ENCODE measurements around the gene TUBGCP3.
"Not testable (repeated sequence)": the region's sequence is repeated elsewhere in the genome, so short reads cannot be mapped to it uniquely, and the experiment has no call there.

The TUBGCP3 gene, protein sequence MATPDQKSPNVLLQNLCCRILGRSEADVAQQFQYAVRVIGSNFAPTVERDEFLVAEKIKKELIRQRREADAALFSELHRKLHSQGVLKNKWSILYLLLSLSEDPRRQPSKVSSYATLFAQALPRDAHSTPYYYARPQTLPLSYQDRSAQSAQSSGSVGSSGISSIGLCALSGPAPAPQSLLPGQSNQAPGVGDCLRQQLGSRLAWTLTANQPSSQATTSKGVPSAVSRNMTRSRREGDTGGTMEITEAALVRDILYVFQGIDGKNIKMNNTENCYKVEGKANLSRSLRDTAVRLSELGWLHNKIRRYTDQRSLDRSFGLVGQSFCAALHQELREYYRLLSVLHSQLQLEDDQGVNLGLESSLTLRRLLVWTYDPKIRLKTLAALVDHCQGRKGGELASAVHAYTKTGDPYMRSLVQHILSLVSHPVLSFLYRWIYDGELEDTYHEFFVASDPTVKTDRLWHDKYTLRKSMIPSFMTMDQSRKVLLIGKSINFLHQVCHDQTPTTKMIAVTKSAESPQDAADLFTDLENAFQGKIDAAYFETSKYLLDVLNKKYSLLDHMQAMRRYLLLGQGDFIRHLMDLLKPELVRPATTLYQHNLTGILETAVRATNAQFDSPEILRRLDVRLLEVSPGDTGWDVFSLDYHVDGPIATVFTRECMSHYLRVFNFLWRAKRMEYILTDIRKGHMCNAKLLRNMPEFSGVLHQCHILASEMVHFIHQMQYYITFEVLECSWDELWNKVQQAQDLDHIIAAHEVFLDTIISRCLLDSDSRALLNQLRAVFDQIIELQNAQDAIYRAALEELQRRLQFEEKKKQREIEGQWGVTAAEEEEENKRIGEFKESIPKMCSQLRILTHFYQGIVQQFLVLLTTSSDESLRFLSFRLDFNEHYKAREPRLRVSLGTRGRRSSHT

DNA sequence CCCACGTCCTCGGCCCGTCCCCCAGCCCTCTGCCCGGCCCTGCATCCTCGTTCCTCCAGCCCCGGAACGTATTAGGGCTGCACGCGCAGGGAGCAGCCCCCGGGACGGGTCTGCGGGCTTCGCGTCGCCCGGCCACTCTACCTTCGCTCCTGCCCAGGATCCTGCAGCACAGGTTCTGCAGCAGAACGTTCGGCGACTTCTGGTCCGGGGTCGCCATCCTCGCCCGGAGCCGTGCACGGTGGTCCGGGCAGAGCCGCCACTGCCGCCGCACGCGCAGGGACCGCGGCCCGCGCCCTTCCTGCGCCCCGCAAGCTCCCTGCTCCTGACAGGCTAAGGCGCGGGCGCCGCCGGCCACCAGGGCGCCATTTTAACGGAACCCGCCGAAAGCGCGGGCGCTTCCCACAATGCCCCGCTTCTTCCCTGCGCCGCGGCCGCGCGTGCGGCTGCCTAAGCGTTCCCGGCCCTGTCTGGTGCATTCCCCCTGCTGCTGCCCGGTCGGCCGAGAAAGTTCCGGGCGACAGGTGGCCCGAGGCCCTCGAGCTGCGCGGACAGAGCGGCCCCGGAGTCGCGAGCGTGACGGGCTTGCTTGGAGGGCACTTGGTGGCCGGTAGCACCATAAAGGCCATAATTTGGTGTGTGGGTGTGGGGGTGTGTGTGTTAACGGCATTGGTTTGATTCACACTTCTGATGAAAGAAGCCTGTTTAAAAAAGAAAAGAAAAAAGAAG is at the start of gene TUBGCP3:
Gene TUBGCP3, minus strand, starts transcription at position 390 of the 726 bp plus-strand sequence. Its CDS starts 173 bp downstream, at position 217.
- DNase-seq (ENCODE audit: low read depth) = peak; percentile 64

DNA sequence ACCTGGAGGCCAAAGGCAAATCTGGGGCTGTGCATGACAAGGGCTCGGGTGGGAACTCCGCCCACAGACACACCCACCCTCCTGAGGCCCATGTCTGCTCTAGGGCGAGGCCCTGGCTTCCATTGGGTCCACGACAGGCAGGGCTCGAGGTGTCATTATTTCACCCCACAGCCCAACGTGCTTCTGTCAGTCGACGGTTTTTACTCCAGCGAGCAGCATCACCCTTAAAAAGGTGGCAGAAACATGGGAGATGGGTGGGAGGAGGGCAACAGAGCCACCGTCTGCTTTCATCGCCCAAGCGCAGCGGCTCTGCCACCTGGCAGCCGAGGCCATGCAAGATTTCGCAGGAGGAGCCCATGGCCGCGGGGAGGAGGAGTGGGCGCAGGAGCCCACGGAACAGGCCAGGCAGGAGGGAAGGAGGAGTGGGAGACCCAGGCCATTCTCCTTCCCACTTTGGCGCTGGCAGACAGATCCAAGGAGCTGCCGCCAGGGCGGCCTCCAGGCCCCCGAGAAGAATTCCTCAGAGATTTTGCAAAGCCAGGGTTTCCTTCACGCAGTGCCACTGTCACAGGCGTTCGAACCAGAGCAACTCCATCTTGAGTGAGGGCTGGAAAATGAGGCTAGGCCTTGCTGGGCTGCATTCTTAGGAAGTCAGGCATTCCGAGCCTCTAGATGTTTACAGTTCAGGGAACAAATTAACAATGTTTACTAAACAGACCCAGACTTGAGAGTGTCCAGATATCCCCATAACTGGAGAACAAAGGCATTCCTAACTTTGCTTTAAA is 49.3 kb upstream of the TUBGCP3 start:
- no peak for DNase-seq (ENCODE audit: low read depth)

DNA sequence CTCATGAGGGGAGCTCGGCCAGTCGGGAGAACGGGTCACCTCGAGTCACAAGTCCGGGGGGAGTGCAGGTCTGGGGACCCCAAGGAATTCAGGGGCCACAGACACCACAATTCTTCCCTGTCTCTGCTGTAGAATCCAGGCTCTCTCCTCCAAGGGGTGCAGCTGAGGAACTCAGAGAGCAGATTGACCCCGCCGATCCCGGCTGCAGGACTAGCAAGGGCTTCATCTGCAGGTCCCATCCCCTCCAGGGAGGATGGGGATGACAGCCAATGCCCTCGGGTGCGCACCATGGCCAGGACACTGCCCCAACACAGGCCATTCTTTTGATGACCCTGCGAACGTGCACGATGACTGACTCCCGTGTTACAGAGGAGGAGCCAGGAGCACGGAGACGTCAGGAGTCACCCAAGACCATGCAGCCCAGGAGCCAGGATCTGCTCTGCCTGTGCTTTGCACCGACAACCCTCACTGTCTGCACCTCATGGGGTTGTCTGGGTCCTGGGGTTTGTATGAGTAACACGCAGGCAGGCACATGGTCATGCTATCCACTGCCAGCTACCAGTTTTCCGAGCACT is 48.5 kb upstream of the TUBGCP3 start:
- DNase-seq (ENCODE audit: low read depth) = no peak

DNA sequence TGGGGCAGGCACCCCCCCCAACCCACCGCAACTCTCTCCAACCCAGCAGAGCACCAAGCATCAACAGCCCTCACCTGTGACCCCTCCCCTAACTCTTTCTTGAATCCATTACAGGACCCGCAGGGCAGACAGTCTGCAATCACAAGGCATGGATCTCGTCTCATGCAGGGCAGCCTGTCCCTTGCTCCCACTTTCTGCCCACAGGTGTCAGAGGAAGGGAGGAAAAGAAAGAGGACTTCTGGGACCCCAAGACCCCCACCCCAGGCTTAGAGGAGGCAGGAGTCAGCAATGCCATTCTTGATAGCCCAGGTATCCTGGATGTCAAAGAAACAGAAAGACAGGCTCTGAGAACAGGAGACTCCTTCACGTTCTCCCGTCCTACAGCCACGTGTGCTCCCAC is 47.4 kb upstream of the TUBGCP3 start:
- DNase-seq (ENCODE audit: low read depth) = no peak

DNA sequence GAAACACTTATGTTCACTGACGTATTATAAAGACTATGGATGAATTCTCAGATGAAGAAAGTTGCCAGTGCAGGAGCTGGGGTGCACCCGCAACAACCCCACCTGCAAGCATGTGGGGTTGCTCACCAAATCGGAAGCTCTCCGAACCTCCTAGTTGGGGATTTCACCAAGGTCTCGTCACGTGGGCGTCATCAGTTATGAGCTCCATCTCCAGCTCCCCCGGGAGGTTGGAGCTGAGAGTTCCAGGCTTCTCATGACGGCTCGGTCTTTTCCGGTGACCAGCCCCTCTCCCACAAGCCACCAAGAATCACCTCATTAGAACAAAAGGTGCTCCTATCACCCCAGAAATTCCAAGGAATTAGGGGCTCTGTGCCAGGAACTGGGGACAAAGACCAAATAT is 46.1 kb upstream of the TUBGCP3 start:
- no peak for DNase-seq (ENCODE audit: low read depth)

DNA sequence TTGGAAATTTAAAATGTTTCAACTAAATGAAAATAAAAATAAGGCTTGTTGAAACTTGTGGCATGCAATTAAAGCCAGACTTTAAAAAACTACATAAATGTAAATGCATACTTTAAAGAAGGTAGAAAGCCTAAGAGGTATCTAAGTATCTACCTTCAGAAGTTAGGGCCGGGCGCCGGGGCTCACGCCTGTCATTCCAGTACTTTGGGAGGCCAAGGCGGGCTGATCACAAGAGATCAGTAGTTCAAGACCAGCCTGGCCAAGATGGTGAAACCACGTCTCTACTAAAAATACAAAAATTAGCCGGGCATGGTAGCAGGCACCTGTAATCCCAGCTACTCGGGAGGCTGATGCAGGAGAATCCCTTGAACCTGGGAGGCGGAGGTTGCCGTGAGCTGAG is 42.3 kb upstream of the TUBGCP3 start:
- DNase-seq (ENCODE audit: low read depth) = not testable (repeated sequence)

DNA sequence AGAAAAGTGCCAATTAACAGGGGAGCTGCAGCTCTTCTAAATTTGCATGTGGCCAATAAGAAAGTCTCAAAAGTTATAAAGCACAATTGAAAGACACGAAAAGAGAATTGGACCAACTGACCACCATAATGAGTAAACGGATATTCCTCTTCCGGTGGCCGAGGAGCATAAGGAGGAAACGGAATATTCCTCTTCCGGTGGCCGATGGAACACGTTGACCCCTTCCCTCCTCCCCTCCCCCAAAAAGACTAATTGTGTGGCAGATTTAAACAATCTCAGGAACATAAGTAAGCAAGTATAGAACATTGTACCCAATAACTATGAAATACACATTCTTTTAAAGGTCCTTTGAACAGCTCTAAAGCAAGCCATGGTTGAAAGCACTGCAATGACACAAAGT is 41.2 kb upstream of the TUBGCP3 start:
- no peak for DNase-seq (ENCODE audit: low read depth)

DNA sequence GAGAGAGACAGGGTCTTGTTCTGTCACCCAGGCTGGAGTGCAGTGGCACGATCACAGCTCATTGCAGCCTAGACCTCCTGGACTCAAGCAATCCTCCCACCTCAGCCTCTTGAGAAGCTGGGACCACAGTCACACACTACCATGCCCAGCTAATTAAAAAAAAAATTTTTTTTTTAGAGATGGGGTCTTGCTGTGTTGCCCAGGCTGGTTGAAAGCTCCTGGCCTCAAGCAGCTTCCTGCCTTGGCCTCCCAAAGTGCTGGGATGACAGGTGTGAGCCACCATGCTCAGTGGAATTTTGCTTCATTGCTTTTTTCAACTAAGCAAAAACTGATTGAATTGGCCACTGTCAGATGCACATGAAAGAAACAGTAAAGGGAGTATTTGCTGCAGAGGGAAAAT is 39.7 kb upstream of the TUBGCP3 start:
- not testable (repeated sequence) for DNase-seq (ENCODE audit: low read depth)

DNA sequence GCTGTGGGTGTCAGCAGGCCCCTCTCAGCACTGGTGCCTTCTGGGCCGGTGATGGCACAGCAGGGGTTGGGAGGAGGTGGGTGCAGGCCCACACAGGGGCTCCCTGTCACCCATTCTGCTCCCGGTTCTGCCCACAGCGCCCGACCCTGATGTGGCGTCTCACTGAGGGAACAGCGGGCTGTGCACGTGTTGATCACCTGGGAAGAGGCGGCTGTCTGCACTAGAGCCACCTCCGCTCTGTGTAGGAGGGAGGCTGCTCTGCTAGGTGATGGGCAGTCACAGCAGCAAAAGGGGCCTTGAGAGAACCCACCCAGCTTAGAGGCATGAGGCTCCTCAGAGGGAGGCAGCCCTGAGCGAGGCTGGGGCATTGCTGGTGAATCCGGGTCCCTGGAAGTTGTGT is 39.2 kb upstream of the TUBGCP3 start:
- no peak for DNase-seq (ENCODE audit: low read depth)

DNA sequence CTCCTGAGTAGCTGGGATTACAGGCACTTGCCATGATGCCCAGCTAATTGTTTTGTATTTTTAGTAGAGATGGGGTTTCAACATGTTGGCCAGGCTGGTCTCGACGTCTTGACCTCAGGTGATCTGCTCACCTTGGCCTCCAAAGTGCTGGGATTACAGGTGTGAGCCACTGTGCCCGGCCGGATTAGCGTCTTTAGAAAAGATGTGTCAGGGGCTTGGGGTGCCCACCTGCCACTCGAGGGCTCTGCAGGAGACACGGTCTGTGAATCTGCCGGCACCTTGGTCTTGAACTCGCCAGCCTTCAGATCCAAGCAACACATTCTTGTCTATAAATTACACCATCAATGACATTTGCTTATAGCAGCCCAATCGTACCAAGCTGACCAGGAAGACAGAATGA is 38.8 kb upstream of the TUBGCP3 start:
- DNase-seq (ENCODE audit: low read depth) = no peak

DNA sequence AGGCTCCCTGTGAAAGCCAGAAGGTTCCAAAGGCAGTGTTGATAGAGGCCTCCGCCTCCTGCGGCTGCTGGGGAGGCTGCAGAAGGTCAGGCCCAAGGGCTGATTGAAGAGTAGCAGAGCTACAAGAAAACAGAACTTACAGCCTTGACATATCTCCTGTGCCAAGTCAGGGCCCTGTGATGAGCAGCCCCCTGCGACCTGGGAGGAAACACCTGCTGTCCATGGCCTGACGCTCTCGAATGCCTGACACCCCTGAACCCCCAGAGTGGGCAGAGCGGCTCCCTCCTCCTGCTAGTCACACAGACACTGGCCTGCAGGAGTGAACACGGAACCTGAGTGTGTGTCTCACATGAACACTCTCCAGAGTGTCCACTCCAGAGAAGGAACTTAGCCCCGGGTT is 38.2 kb upstream of the TUBGCP3 start:
- DNase-seq (ENCODE audit: low read depth) = no peak

DNA sequence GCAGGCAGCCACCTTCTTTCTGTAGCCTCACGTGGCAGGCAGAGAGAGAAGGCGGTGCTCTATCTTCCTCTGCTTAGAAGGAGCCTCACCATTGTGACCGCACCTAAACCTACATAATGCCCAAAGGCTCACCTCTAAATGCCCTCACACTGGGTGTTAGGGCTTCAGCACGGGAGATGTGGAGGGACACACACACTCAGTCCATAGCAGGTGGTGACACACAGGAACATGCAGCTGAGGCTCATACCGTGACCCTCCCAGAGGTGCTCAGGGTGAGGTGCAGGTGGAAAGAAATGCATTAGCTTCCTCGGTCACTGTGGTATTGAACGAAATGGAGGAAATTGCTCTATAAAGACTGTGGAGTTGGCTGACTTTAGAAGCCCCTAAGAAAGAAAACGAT is 37.7 kb upstream of the TUBGCP3 start:
- DNase-seq (ENCODE audit: low read depth) = no peak

DNA sequence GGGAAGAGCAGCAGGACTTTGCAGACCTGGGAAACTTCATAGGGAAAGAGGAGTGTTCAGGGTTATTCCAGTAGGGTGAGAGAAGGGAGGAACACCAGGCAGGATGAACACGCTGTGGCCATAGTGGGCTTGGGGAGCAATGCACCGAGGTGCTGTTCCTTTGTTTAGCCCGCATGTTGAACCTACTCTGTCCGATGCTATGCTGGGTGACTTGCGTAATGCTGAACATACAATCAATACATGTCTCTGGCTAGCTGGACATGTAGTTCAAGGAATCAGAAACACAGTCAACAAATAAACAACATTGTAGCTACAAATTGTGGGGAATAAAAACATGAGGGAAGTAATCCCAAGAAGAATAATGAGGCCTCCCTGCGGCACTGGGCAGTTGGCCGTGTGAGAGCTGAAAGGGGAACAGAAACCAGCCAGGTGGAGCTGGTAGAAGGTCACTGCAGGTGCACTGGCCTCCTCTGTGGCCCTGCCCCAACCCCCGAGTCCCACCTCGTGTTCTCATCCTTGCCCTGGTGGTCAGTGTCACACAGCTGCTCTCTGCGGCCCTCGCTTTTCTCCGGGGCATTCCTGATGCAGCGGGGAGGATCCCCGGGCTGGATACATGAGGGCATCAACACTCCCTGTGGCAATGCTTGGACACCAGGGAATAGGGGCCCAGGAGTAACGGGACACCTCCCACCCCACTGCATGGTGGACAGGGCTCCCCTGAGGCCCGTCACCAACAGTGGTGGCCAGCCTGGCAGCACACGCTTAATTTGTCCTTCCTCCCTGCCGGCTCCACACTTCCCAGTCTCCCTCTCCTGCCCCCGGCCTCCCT is 36.9 kb upstream of the TUBGCP3 start:
- DNase-seq (ENCODE audit: low read depth) = no peak

DNA sequence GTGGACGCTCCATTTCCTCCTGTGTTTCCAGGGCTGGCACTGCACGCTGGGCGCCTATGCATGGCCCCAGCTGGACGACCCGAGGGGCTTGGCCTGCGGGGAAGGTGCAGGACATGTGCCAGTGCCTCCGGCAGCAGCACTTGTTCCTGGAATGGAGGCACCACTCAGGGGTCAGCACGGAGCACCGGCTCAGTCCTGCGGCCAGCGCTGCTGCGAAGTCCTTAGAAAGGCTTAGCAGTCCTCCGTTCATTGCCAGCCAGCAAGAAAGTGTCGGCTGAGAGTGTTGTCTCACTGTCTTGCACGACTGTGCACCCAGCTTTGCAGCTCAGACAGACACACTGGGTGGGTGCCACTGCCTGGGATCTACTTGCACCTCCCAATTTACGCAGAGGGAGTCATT is 36.1 kb upstream of the TUBGCP3 start:
- DNase-seq (ENCODE audit: low read depth) = no peak

DNA sequence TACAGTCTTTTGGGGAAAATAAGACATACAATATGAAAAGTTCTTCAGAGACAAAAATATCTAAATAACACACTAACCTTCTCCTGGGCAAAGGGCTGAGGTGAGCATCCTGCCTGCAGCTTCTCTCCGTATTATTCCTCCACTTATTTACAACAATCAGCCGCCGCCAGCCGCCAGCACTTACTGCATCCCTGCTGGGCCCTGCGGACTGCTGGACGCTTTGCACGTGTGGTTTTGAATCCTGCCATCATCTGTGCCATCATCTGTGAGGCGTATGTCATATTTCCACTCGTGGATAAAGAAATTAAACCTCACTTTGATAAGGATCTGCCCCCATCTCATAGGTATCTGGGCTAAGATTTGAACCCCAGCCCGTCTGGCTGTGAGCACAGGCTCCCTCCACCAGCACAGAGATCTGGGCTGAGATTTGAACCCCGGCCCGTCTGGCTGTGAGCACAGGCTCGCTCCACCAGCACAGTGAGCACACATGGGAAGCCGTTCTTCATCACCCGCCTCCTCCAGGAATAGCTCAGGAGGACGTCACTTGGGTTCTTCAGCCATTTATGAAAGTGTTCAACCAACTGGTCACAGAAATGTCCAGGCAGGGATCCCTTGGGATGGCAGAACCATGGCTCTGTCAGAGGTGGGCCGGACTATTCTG is 35.2 kb upstream of the TUBGCP3 start:
- no peak for DNase-seq (ENCODE audit: low read depth)

DNA sequence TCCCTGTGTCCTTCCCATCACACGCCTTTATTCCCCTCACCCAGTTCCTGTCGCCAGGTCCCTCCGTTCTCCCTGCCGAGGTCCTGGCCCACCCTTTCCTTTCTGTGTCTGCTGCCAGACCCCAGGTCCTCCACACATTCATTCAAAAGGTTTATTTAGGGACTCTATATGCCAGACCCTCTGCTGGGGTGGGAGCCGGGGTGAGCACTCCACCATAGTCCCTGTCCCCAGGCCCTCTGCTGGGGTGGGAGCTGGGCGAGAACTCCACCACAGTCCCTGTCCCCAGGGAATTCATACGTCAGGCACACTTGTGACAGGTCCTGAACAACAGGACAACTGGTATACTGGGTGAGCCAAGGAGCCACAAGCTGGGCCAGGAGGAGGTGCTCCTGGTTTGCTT is 34.4 kb upstream of the TUBGCP3 start:
- DNase-seq (ENCODE audit: low read depth) = no peak

DNA sequence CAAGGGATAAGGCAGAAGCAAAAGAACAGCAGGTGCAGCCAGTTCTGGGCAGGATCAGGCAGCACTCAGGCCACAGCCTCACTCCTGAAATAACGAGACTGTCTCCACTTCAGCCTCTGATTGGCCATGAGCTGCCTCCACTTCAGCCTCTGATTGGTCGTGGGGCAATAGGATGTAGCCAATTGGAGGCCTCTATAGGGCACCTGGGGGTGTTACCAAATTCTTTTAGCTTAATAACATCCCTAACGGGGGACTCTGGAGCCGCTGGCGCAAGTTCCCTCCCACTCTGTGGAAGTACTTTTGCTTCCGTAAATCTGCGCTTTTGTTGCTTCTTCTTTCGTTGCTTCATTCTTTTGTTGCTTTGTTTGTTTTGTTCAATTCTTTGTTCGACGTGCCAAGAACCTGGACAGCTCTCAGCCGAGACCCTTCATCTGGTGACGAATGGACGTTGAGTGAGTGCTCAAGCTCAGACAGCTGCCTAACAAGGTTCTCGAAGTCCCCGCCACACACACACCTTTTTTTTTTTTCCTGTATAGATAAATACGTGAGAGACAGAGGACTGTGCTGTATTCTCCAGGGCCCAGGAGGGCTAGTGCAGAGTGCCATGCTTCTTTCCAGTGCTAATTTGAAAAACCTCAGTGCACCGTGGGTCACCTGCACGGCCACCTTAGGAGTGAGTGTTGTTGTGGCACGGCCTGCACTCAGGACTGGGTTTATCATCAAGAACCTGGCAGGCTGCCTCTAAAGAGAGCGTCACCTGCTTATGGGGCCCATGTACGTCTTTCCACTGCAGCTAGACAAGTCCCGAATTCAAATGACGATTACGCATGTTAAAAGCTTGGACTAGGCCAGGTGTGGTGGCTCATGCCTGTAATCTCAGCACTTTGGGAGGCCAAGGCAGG is 32.0 kb upstream of the TUBGCP3 start:
- no peak for DNase-seq (ENCODE audit: low read depth)

DNA sequence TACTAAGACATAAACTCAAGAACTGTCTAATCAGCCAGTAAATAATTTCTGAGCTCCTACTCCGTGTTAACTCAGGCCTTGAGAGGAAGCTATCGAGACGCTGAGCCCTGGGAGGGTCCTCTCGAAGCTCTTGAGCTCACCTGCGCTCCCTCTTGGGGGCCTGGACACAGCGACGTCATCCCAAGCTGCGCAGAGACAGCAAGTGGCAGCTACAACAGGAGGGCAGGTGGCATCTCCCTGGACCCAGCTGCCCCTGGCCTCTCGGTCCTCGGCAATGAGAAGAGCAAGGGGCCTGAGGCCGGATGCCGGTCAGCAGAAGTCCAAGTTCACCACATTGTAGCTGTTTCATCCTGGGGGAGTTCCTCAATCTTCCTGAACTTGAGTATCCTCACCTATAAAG is 30.5 kb upstream of the TUBGCP3 start:
- DNase-seq (ENCODE audit: low read depth) = no peak

Measured in stimulated activated CD8-positive, alpha-beta memory T cell treated with anti-CD3 and anti-CD28 coated beads, Interleukin-12 subunit alpha, Interleukin-12 subunit beta, amount 100 ng/mL, for 4 hours (primary cell).